ENCODE results near the gene CITED4. TPM values are rescaled to one million over a fixed set of nuclear protein-coding genes. Genes with fewer than 3 reads are reported as not detected.

CITED4 gene
- total and polyA plus RNA-seq, 9 of the 15 experiments (the other 6 are each of a cell fraction or from before 2014, with no cell fraction given) = 0.11 to 1.2 (median 0.17) TPM; not detected in 2

DNA sequence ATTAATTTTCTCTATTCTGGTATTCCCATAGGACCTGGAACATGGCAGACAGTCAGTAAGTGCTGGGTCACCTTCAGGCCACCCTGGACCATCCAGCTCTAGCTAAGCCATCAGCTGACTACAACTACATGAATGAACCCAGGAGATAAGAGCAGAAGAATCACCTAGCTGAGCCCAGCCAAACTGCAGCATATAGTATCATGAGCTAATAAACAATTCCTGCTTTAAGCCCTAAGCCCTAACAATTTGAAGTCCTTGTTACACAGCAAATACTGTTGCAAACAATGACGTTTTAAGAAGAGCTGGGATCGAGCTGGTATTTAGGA, 14.2 kb upstream of the CITED4 start (continued):
- TF ChIP-seq ZNF445 (CRISPR knock-in tag; IDR thresholded peaks at IDR 0.05; ENCODE audit: low read depth) (no peak), YBX1 (IDR thresholded peaks at IDR 0.05) (no peak), SRSF3 (IDR thresholded peaks at IDR 0.05; ENCODE audit: insufficient read depth, low read length) (no peak), RUNX1 (IDR thresholded peaks at IDR 0.05; ENCODE audit: low read depth) (no peak), TEAD4 (IDR thresholded peaks at IDR 0.05; ENCODE audit: low read length) (no peak), TEAD4 (CRISPR knock-in tag; IDR thresholded peaks at IDR 0.05; ENCODE audit: borderline replicate concordance) (no peak), ZFPM2 (CRISPR knock-in tag; IDR thresholded peaks at IDR 0.05) (no peak), CSDE1 (IDR thresholded peaks at IDR 0.05) (no peak), ESRRA (IDR thresholded peaks at IDR 0.05; ENCODE audit: borderline replicate concordance, low read depth) (peak; percentile 96), EP300 (IDR thresholded peaks at IDR 0.05; ENCODE audit: low read length) (peak; percentile 52), FOXJ3 (CRISPR knock-in tag; IDR thresholded peaks at IDR 0.05) (no peak), SMARCA4 (IDR thresholded peaks at IDR 0.05) (peak; percentile 34; the same call in 1 of the 2 replicates), CBFA2T2 (conservative IDR thresholded peaks at IDR 0.05) (peak; percentile 63), SMAD1 (IDR thresholded peaks at IDR 0.05; ENCODE audit: low read depth, low read length, partially characterized antibody) (no peak), DACH1 (IDR thresholded peaks at IDR 0.05; ENCODE audit: partially characterized antibody) (peak; percentile 86)
- TF ChIP-seq, protein P1, sequence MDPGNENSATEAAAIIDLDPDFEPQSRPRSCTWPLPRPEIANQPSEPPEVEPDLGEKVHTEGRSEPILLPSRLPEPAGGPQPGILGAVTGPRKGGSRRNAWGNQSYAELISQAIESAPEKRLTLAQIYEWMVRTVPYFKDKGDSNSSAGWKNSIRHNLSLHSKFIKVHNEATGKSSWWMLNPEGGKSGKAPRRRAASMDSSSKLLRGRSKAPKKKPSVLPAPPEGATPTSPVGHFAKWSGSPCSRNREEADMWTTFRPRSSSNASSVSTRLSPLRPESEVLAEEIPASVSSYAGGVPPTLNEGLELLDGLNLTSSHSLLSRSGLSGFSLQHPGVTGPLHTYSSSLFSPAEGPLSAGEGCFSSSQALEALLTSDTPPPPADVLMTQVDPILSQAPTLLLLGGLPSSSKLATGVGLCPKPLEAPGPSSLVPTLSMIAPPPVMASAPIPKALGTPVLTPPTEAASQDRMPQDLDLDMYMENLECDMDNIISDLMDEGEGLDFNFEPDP (CRISPR knock-in tag; IDR thresholded peaks at IDR 0.05) = no peak
- TF ChIP-seq, protein P2, sequence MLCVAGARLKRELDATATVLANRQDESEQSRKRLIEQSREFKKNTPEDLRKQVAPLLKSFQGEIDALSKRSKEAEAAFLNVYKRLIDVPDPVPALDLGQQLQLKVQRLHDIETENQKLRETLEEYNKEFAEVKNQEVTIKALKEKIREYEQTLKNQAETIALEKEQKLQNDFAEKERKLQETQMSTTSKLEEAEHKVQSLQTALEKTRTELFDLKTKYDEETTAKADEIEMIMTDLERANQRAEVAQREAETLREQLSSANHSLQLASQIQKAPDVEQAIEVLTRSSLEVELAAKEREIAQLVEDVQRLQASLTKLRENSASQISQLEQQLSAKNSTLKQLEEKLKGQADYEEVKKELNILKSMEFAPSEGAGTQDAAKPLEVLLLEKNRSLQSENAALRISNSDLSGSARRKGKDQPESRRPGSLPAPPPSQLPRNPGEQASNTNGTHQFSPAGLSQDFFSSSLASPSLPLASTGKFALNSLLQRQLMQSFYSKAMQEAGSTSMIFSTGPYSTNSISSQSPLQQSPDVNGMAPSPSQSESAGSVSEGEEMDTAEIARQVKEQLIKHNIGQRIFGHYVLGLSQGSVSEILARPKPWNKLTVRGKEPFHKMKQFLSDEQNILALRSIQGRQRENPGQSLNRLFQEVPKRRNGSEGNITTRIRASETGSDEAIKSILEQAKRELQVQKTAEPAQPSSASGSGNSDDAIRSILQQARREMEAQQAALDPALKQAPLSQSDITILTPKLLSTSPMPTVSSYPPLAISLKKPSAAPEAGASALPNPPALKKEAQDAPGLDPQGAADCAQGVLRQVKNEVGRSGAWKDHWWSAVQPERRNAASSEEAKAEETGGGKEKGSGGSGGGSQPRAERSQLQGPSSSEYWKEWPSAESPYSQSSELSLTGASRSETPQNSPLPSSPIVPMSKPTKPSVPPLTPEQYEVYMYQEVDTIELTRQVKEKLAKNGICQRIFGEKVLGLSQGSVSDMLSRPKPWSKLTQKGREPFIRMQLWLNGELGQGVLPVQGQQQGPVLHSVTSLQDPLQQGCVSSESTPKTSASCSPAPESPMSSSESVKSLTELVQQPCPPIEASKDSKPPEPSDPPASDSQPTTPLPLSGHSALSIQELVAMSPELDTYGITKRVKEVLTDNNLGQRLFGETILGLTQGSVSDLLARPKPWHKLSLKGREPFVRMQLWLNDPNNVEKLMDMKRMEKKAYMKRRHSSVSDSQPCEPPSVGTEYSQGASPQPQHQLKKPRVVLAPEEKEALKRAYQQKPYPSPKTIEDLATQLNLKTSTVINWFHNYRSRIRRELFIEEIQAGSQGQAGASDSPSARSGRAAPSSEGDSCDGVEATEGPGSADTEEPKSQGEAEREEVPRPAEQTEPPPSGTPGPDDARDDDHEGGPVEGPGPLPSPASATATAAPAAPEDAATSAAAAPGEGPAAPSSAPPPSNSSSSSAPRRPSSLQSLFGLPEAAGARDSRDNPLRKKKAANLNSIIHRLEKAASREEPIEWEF (CRISPR knock-in tag; IDR thresholded peaks at IDR 0.05) = no peak
- TF ChIP-seq, protein P3, sequence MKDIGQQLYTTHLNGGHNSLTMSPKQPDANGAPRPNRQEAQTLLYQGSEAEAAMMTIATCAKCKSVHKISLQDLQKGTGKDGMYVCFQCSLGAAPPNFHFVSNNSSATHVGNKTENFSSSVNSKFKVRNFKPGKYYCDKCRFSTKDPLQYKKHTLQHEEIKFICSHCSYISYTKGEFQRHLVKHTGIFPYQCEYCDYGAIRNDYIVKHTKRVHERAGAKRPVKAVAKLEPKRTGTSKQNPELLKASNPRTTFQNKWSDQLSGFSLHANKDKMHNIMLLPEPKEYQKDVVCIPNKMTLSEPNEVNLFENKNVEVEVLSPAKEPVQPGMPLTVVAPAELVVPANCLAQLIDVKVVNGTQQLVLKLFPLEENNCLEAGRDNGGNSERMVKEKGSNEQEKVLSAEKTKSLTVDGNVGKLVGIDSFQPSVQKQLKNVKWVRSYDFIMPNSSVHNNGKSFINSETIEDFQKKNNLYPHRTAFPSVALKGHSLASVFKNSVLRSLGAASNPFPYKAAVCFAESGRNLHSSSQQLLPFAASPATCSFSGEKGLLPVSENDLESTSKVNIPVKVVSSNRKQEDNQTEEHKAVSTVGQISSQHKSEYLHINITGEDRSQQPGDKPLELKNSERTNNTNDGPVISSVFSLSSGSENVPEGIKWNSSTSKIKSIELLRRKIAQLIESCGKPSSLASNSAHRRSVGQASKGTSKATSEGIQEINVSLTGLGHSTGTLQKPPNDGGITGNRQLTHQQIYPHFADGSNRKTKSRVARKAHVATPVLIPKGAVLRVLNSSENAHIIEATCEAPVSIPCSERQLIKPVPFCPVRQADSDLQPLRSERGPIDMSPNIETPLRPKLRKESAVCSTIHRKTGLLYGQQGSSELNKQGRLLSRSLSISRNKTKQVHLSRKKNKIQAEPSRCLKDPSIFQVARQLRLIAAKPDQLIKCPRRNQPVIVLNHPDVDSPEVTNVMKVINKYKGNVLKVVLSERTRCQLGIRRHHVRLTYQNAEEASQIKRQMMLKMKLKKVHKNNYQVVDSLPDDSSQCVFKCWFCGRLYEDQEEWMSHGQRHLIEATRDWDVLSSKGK (CRISPR knock-in tag; IDR thresholded peaks at IDR 0.05) = no peak
- TF ChIP-seq, protein P4, sequence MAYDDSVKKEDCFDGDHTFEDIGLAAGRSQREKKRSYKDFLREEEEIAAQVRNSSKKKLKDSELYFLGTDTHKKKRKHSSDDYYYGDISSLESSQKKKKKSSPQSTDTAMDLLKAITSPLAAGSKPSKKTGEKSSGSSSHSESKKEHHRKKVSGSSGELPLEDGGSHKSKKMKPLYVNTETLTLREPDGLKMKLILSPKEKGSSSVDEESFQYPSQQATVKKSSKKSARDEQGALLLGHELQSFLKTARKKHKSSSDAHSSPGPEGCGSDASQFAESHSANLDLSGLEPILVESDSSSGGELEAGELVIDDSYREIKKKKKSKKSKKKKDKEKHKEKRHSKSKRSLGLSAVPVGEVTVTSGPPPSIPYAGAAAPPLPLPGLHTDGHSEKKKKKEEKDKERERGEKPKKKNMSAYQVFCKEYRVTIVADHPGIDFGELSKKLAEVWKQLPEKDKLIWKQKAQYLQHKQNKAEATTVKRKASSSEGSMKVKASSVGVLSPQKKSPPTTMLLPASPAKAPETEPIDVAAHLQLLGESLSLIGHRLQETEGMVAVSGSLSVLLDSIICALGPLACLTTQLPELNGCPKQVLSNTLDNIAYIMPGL (CRISPR knock-in tag; IDR thresholded peaks at IDR 0.05) = no peak

All from K562 (cell line).